ENCODE data around the gene CNGA1. TPM values are rescaled to one million over a fixed set of nuclear protein-coding genes. Genes with fewer than 3 reads are reported as not detected.
A peak's percentile ranks its signal among the peaks of the same experiment; 100 is the strongest.

The CNGA1 gene
- total and polyA plus RNA-seq, 2 experiments from 2014 or later: 0.54 to 1.9 TPM

GRCh38 chr4:47915378-47915777, 101.1 kb downstream of the CNGA1 start:
- no peak overlapping the region for H3K4me3 ChIP-seq
- no peaks in the 10 kb centered on the region for H3K27me3 ChIP-seq
- H3K27ac ChIP-seq: no peak overlapping the region
- DNase-seq (ENCODE audit: low read depth in 1 of 2, low spot score in 1 of 2): no peak
- no peak for TF ChIP-seq CTCF (IDR thresholded peaks at IDR 0.05; ENCODE audit: low read depth, low read length)
- H3K9me3 ChIP-seq (ENCODE audit: low read depth): no peaks in the 10 kb centered on the region
- peaks cover 10% of the 10 kb centered on the region for H3K4me1 ChIP-seq (ENCODE audit: low read depth)
- H3K36me3 ChIP-seq: peaks cover 8% of the 10 kb centered on the region

- DNase-seq (ENCODE audit: low read depth in 1 of 2, low spot score in 1 of 2): no peak
- Histone ChIP-seq H3K4me1 (ENCODE audit: low read depth) (peaks cover 10% of the 10 kb centered on the region), H3K27ac (no peak overlapping the region), H3K27me3 (no peaks in the 10 kb centered on the region), H3K4me3 (peak overlapping the region; percentile 88), H3K9me3 (ENCODE audit: low read depth) (no peaks in the 10 kb centered on the region), H3K36me3 (peaks cover 12% of the 10 kb centered on the region)
- TF ChIP-seq CTCF (IDR thresholded peaks at IDR 0.05; ENCODE audit: low read depth, low read length): no peak
Observed at GRCh38 chr4:47914926-47915237, 101.6 kb downstream of the CNGA1 start.

- no peaks in the 10 kb centered on the region for H3K9me3 ChIP-seq (ENCODE audit: low read depth)
- peaks cover 13% of the 10 kb centered on the region for H3K36me3 ChIP-seq
- H3K27me3 ChIP-seq: no peaks in the 10 kb centered on the region
- DNase-seq (ENCODE audit: low read depth in 1 of 2, low spot score in 1 of 2): peak; percentile 98
- TF ChIP-seq CTCF (IDR thresholded peaks at IDR 0.05; ENCODE audit: low read depth, low read length): no peak
- H3K4me1 ChIP-seq (ENCODE audit: low read depth): peaks cover 10% of the 10 kb centered on the region
- peak within 1 kb of the TSS; percentile 88 for H3K4me3 ChIP-seq
- H3K27ac ChIP-seq: peak within 1 kb of the TSS; percentile 61
Observed at GRCh38 chr4:47914220-47914925, 102.1 kb downstream of the CNGA1 start, which contains the start of gene NFXL1. Gene NFXL1, minus strand, starts transcription at chr4:47914583. Its CDS starts 380 bp downstream, at chr4:47914203.

- Histone ChIP-seq H3K4me1 (ENCODE audit: low read depth) (peaks cover 10% of the 10 kb centered on the region), H3K27ac (peak overlapping the region; percentile 61), H3K27me3 (no peaks in the 10 kb centered on the region), H3K36me3 (peaks cover 13% of the 10 kb centered on the region), H3K4me3 (peak overlapping the region; percentile 88), H3K9me3 (ENCODE audit: low read depth) (no peaks in the 10 kb centered on the region)
- no peak for TF ChIP-seq CTCF (IDR thresholded peaks at IDR 0.05; ENCODE audit: low read depth, low read length)
- DNase-seq (ENCODE audit: low read depth in 1 of 2, low spot score in 1 of 2): peak; percentile 8 to 38
Observed at GRCh38 chr4:47913861-47914219, 102.6 kb downstream of the CNGA1 start.

- Histone ChIP-seq H3K4me3 (peak overlapping the region; percentile 88), H3K27ac (no peak overlapping the region), H3K9me3 (ENCODE audit: low read depth) (no peaks in the 10 kb centered on the region), H3K36me3 (peaks cover 13% of the 10 kb centered on the region), H3K4me1 (ENCODE audit: low read depth) (peaks cover 10% of the 10 kb centered on the region), H3K27me3 (no peaks in the 10 kb centered on the region)
- TF ChIP-seq CTCF (IDR thresholded peaks at IDR 0.05; ENCODE audit: low read depth, low read length): no peak
- DNase-seq (ENCODE audit: low read depth in 1 of 2, low spot score in 1 of 2): peak in 1 of 2 donors; percentile 17
Observed at GRCh38 chr4:47913330-47913729, 103.2 kb downstream of the CNGA1 start.

All from cardiac muscle cell (in vitro differentiated cells and primary cell).